ENCODE data around the gene MAP2K3.

- TF ChIP-seq POLR2AphosphoS5 (IDR thresholded peaks at IDR 0.05; ENCODE audit: borderline replicate concordance, low read depth, low read length) (no peak), EZH2 (IDR thresholded peaks at IDR 0.05) (no peak)
Observed at GRCh38 chr17:21362331-21362931, 77.9 kb downstream of the MAP2K3 start.
